B cell (primary cell): ENCODE results near the gene CCDC78. TPM values are rescaled to one million over a fixed set of nuclear protein-coding genes. Genes with fewer than 3 reads are reported as not detected.

ENCODE experiments used
- ATAC-seq: fragments of 200-7000 bp; cut with Tn5 transposase; one replicate; pipeline ENCODE4 v1.10.0; 2021; ENCODE audit warnings: low read depth, mild to moderate bottlenecking, moderate number of reproducible peaks, moderate library complexity
- CTCF ChIA-PET: fragments of 350-600 bp; sonication (Branson Sonifier 250); formaldehyde crosslinking; loops from one replicate; lab custom pipeline; 2021; ENCODE audit warnings: antibody characterized with exemption, inconsistent platforms; lab: Charles Lee
- POLR2A ChIA-PET: fragments of 350-600 bp; sonication (Branson Sonifier 250); formaldehyde crosslinking; loops from one replicate; lab custom pipeline; 2021; ENCODE audit warnings: antibody characterized with exemption; lab: Charles Lee
- DNase-seq: peaks from one replicate; pipeline ENCODE4 v3.0.0; 2013
- H2AFZ ChIP-seq: 2 replicates; pipeline ENCODE4 v1.6.1; 2012; ENCODE audit warnings: mild to moderate bottlenecking, low read depth, low read length; ENCODE audit not compliant: insufficient read depth, poor library complexity, severe bottlenecking
- H3K27ac ChIP-seq, 2 donors: 1 replicate in 1 of 2; 2 replicates in 1 of 2; pipeline ENCODE4 v1.5.1; 2012 to 2013; ENCODE audit warnings: low read length in 2 of 2, mild to moderate bottlenecking in 2 of 2, moderate library complexity in 1 of 2
- H3K27me3 ChIP-seq, 4 experiments: fragments of 200-600 bp in 1 of 4; sonication (generic) in 1 of 4; replicated peaks in 1 of 4; 1 replicate in 2 of 4; 2 replicates in 2 of 4; pipeline versions ENCODE4 v1.6.1 to v1.7.0; 2013 to 2016; ENCODE audit warnings: low read length in 3 of 4, mild to moderate bottlenecking in 2 of 4, mixed read lengths in 1 of 4, moderate library complexity in 1 of 4; ENCODE audit not compliant: insufficient read depth in 4 of 4, control insufficient read depth in 3 of 4; ENCODE audit errors: control extremely low read depth in 1 of 4
- H3K36me3 ChIP-seq, 2 experiments: replicated peaks in 1 of 2; 1 replicate in 1 of 2; 2 replicates in 1 of 2; pipeline versions ENCODE4 v1.6.1 to v1.7.1; 2013; ENCODE audit warnings: low read length in 1 of 2; ENCODE audit not compliant: insufficient read depth in 2 of 2, control insufficient read depth in 1 of 2; ENCODE audit errors: control extremely low read depth in 1 of 2, extremely low read depth in 1 of 2
- H3K4me1 ChIP-seq, 2 donors: fragments of 200-600 bp in 1 of 2; sonication (generic) in 1 of 2; 1 replicate in 1 of 2; 2 replicates in 1 of 2; pipeline versions ENCODE4 v1.5.1 to v1.6.1; 2013 to 2017; ENCODE audit warnings: low read length in 2 of 2; ENCODE audit not compliant: control insufficient read depth in 2 of 2, insufficient read depth in 2 of 2
- H3K4me2 ChIP-seq: replicated peaks from 2 replicates; pipeline ENCODE3; 2012; ENCODE audit warnings: mild to moderate bottlenecking, low read depth, low read length; ENCODE audit not compliant: poor library complexity, severe bottlenecking
- H3K4me3 ChIP-seq, 5 experiments: fragments of 200-600 bp in 1 of 5; sonication (generic) in 1 of 5; 1 replicate in 3 of 5; 2 replicates in 2 of 5; pipeline versions ENCODE4 v1.5.1 to v1.7.0; 2011 to 2016; ENCODE audit warnings: low read length in 4 of 5, mild to moderate bottlenecking in 4 of 5, low read depth in 2 of 5, control low read depth in 1 of 5, moderate library complexity in 1 of 5; ENCODE audit not compliant: insufficient read depth in 1 of 5; ENCODE audit errors: control extremely low read depth in 1 of 5, extremely low read depth in 1 of 5
- H3K79me2 ChIP-seq: fragments of 200-600 bp; sonication (generic); one replicate; pipeline ENCODE4 v1.6.0; 2016; ENCODE audit warnings: low read length; ENCODE audit not compliant: control insufficient read depth, insufficient read depth
- H3K9ac ChIP-seq: fragments of 200-600 bp; sonication (generic); 2 replicates; pipeline ENCODE4 v1.6.1; 2017; ENCODE audit warnings: mild to moderate bottlenecking, low read length, moderate library complexity
- H3K9me3 ChIP-seq, 3 donors: one replicate each; pipeline versions ENCODE4 v1.6.1 to v1.7.1; 2013; ENCODE audit warnings: low read length in 2 of 3; ENCODE audit not compliant: control insufficient read depth in 2 of 3, insufficient read depth in 1 of 3; ENCODE audit errors: control extremely low read depth in 1 of 3
- H4K20me1 ChIP-seq: 2 replicates; pipeline ENCODE4 v1.6.0; 2012; ENCODE audit warnings: mild to moderate bottlenecking, low read length; ENCODE audit not compliant: insufficient read depth, control insufficient read depth, poor library complexity, severe bottlenecking
- H3K27ac Mint-ChIP-seq: one replicate; pipeline ENCODE4 v1.8.0; 2021; ENCODE audit warnings: mixed read lengths
- H3K27me3 Mint-ChIP-seq: one replicate; pipeline ENCODE4 v1.8.0; 2021; ENCODE audit warnings: mixed read lengths
- H3K4me1 Mint-ChIP-seq: one replicate; pipeline ENCODE4 v1.8.0; 2021; ENCODE audit warnings: mixed read lengths
- H3K4me3 Mint-ChIP-seq: one replicate; pipeline ENCODE4 v1.8.0; 2021; ENCODE audit warnings: mixed read lengths
- H3K9me3 Mint-ChIP-seq: one replicate; pipeline ENCODE4 v1.8.0; 2022; ENCODE audit warnings: mixed read lengths; ENCODE audit not compliant: insufficient read depth
- EZH2 ChIP-seq: IDR thresholded peaks from 2 replicates; pipeline ENCODE4 v1.6.1; 2012; ENCODE audit warnings: borderline replicate concordance, low read depth, mild to moderate bottlenecking, moderate library complexity, low read length; ENCODE audit not compliant: insufficient read depth, poor library complexity, severe bottlenecking
- WGBS: methylation state at CpG from one replicate; pipeline ENCODE4 v1.1.5; 2013; ENCODE audit warnings: missing lambda C conversion rate; ENCODE audit not compliant: insufficient coverage; 5-methylcytosine and 5-hydroxymethylcytosine counted together
- intact Hi-C: fragments of 100-400 bp; cut with micrococcal nuclease; formaldehyde crosslinking; loops from one replicate; pipeline ENCODE4 v1.10.0; 2022
- polyA plus RNA-seq: library from polyadenylated mRNA; depleted of rRNA; stranded (reverse); fragments of >200 nt; gene quantifications from 2 replicates; pipeline ENCODE4 v1.2.3, GENCODE V29; 2012
- total RNA-seq, 2 donors: library from RNA; stranded (reverse); fragments of 120-200 nt in 1 of 2; gene quantifications; 1 replicate in 1 of 2; 2 replicates in 1 of 2; pipeline versions ENCODE4 v1.2.3 to v1.2.4, GENCODE V29; 2013 to 2022
- TF ChIP-seq, protein P1 (sequence below): fragments of 200-600 bp; IDR thresholded peaks from one replicate; pipeline ENCODE4 v1.8.0; 2022; ENCODE audit warnings: antibody characterized with exemption, mild to moderate bottlenecking

Gene CCDC78
- total and polyA plus RNA-seq, 2 donors (not counting 1 experiment from before 2014, with no cell fraction given) = 11.8 to 34.2 TPM

- H2AFZ ChIP-seq = no peak within 1 kb of the TSS
- Mint-ChIP-seq H3K9me3 (peaks cover 3% of the 10 kb centered on the region), H3K27ac (no peak within 1 kb of the TSS), H3K27me3 (peaks cover 14% of the 10 kb centered on the region), H3K4me3 (no peak within 1 kb of the TSS), H3K4me1 (no peaks in the 10 kb centered on the region)
- no peak for DNase-seq
- POLR2A ChIA-PET = no interaction called here
- no peak within 1 kb of the TSS for H3K9ac ChIP-seq
- H4K20me1 ChIP-seq = no peaks in the 10 kb centered on the region
- H3K4me2 ChIP-seq = no peak within 1 kb of the TSS
- 89% methylated on average over 37 of the region's 37 CpGs for WGBS
- H3K4me3 ChIP-seq = no peak within 1 kb of the TSS
- TF ChIP-seq EZH2 = no peak
- TF ChIP-seq, protein P1, sequence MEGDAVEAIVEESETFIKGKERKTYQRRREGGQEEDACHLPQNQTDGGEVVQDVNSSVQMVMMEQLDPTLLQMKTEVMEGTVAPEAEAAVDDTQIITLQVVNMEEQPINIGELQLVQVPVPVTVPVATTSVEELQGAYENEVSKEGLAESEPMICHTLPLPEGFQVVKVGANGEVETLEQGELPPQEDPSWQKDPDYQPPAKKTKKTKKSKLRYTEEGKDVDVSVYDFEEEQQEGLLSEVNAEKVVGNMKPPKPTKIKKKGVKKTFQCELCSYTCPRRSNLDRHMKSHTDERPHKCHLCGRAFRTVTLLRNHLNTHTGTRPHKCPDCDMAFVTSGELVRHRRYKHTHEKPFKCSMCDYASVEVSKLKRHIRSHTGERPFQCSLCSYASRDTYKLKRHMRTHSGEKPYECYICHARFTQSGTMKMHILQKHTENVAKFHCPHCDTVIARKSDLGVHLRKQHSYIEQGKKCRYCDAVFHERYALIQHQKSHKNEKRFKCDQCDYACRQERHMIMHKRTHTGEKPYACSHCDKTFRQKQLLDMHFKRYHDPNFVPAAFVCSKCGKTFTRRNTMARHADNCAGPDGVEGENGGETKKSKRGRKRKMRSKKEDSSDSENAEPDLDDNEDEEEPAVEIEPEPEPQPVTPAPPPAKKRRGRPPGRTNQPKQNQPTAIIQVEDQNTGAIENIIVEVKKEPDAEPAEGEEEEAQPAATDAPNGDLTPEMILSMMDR = no peak
- peaks cover 0 to 2% (median 0%) of the 10 kb centered on the region in 4 experiments for H3K27me3 ChIP-seq
- CTCF ChIA-PET = no interaction called here
- no peaks in the 10 kb centered on the region for H3K4me1 ChIP-seq
- ATAC-seq = no peak
- intact Hi-C loops = no loop called here
- no peaks in the 10 kb centered on the region for H3K79me2 ChIP-seq
- H3K36me3 ChIP-seq = no peaks in the 10 kb centered on the region
- H3K9me3 ChIP-seq = peaks cover 0 to 4% (median 0%) of the 10 kb centered on the region in 3 donors
- no peak within 1 kb of the TSS for H3K27ac ChIP-seq
Measured at GRCh38 chr16:760545-761343, 34.5 kb upstream of the CCDC78 start, which contains the start of gene MSLN. TSS of gene MSLN (plus strand) at chr16:760734. CDS start at chr16:762681, 1,947 bp downstream.

DNA sequence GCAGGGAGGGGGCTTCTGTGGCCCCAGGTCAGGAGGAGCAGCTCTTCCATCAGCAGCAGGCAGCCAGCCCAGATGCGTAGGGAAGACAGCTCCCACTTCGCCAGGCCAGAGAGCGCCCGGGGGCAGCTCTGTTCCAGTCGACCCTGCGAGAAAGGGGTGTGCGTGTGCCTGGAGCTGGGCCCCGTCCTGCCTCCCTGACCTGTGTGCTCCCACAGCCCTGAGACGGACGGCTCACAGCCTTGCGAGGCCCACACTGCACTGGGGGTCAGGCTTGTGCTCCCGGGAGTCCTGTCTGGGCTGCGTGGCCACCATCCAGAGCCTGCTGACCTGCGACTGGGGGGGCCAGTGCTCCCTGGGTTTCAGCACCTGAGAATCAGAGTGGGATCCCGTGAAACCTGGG lies 33.8 kb upstream of the CCDC78 start:
- WGBS = 87% methylated on average over 15 of the region's 15 CpGs
- Histone ChIP-seq H3K4me2 (no peak overlapping the region), H3K27me3 (peaks cover 0 to 2% (median 0%) of the 10 kb centered on the region in 4 experiments), H2AFZ (no peak overlapping the region), H3K9me3 (peaks cover 0 to 4% (median 0%) of the 10 kb centered on the region in 3 donors), H3K4me1 (peaks cover 0 to 1% of the 10 kb centered on the region in 2 donors), H3K9ac (no peak overlapping the region), H4K20me1 (no peaks in the 10 kb centered on the region), H3K27ac (no peak overlapping the region), H3K36me3 (no peaks in the 10 kb centered on the region), H3K79me2 (no peaks in the 10 kb centered on the region), H3K4me3 (no peak overlapping the region)
- intact Hi-C loops = no loop called here
- Mint-ChIP-seq H3K9me3 (peaks cover 3% of the 10 kb centered on the region), H3K4me3 (no peak overlapping the region), H3K4me1 (no peaks in the 10 kb centered on the region), H3K27me3 (peaks cover 14% of the 10 kb centered on the region), H3K27ac (no peak overlapping the region)
- POLR2A ChIA-PET = no interaction called here
- ATAC-seq = no peak
- CTCF ChIA-PET = no interaction called here
- no peak for DNase-seq
- no peak for TF ChIP-seq EZH2
- TF ChIP-seq, protein P1 = no peak
